GM18499 (cell line): Measurements from ENCODE around the gene TGFBRAP1.

Source experiments
- ATAC-seq: cut with Tn5 transposase; IDR thresholded peaks from one replicate; pipeline ENCODE4 v1.9.1; 2021; ENCODE audit warnings: moderate number of reproducible peaks; ENCODE audit not compliant: insufficient read depth, unreplicated experiment

TGFBRAP1 gene, protein sequence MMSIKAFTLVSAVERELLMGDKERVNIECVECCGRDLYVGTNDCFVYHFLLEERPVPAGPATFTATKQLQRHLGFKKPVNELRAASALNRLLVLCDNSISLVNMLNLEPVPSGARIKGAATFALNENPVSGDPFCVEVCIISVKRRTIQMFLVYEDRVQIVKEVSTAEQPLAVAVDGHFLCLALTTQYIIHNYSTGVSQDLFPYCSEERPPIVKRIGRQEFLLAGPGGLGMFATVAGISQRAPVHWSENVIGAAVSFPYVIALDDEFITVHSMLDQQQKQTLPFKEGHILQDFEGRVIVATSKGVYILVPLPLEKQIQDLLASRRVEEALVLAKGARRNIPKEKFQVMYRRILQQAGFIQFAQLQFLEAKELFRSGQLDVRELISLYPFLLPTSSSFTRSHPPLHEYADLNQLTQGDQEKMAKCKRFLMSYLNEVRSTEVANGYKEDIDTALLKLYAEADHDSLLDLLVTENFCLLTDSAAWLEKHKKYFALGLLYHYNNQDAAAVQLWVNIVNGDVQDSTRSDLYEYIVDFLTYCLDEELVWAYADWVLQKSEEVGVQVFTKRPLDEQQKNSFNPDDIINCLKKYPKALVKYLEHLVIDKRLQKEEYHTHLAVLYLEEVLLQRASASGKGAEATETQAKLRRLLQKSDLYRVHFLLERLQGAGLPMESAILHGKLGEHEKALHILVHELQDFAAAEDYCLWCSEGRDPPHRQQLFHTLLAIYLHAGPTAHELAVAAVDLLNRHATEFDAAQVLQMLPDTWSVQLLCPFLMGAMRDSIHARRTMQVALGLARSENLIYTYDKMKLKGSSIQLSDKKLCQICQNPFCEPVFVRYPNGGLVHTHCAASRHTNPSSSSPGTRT

DNA sequence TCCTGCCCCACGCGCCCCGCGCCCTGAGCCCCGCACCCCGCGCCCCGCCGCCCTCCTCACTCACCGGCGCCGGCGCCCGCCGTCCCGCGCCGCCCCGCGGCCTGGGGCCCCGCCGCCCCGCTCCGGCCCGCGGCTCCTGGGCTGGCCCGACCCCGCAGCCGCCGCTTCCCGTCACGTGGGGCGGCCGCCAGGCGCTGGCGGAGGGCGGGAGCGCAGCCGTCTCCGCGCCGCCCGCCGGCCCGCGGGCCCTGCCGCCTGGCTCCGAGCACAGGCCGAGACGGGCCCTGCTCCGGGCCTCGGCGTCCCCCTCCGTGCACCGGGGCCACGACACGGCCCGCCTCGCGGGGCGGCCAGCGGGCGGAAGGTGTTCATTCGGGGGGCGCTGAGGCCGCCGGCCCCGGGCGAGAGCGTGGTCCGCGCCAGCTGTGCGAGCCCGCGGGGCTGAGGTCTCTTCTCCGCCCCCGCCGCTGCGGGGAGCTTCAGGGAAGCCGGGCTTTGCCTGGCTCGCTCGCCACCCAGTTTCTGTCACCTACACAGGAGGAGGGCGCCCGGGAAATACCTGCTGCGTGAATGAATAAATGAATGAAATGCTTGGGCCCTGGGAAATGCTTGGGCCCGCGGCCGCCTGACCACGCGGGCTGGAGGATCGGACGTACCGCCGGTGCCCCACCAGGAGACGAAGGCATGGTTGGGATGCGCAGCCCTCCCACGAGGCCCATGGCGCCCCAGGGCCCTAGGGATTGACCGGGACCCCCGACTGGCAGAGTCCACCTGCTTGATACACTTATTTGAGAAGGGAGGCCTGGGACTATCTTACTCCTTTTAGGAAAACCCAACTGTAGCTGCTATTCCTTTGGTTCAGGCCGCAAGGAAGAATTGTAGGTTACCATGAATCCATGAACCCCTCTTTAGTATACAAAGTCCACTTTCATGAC lies at the start of gene TGFBRAP1:
TSS of gene TGFBRAP1 (minus strand) at position 175 of the 935 bp plus-strand sequence. CDS start 21,434 bp downstream, outside the sequence.
- peak; percentile 42 for ATAC-seq

- no peak for ATAC-seq
Observed at GRCh38 chr2:105378921-105379383, 49.4 kb upstream of the TGFBRAP1 start.

DNA sequence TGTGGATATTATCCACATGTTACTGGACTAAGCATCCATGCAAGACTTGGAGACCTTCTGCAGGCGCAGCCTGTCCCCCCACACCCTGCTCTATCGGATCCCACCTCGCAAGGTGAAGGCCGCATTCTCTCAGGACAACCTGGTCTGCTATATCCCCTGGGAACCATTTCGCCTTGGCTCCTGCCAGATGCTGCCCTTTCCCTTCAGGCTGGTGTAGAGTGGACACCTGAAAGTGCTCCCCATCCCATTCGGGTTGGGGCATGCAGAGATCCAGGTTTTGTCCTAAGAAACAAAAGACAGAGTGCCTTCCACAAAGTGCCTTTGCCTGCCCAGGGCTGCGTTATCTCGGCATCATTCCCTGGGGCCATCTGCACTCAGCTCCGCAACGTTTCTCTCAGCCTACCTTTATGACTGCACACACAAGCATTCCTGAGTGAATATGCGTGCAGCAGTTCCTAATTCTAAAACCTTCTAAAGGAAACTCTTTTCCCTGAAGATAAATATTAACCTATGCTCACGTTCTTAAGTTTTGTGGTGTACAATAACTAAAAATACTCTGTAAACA lies 48.8 kb upstream of the TGFBRAP1 start:
- no peak for ATAC-seq

- no peak for ATAC-seq
Observed at GRCh38 chr2:105377871-105378270, 48.3 kb upstream of the TGFBRAP1 start.

GRCh38 chr2:105376789-105377240 lies 47.3 kb upstream of the TGFBRAP1 start:
- ATAC-seq = no peak

DNA sequence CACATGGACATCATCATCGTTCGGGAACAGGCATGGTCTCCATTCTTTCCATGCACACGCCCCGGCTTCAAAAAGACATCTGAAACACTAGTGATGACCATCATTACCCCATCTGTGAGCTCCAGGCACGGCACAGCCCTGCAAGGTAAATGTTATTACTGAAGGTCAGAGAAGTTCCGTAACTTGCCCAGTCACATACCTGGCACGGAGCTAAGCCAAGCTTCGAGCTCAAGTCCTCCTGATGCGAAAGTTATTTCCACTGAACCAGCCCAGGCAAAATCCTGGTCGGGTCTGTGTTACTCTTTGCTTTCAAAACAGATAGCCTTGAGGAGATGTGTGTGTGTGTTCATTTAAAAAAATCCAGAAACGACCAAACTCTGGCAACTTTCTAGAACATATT lies 46.5 kb upstream of the TGFBRAP1 start:
- ATAC-seq = no peak

DNA sequence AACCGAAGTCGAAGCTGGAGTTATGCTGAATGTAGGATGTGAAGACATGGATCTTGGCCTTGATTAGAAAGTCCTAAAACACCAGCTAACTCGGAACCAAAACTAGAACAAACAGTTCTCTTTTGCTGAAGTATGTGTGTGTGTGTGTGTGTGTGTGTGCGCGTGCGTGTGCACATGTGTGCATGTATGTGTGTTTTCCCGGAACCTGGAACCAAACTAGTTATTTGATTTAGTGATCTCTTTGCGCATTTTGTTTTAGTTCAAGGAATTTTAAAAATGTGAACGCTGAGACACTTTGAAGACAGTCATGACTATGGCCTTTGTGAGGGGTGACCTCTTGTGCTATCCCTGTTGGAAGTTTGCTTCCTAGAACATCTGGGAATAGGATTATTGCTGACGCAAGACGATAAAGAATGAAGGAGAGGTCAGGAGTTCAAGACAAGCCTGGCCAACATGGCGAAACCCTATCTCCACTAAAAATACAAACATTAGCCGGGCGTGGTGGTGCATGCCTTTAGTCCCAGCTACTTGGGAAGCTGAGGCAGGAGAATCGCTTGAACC lies 45.5 kb upstream of the TGFBRAP1 start:
- ATAC-seq = no peak

GRCh38 chr2:105373895-105374401 lies 44.4 kb upstream of the TGFBRAP1 start:
- ATAC-seq = peak; percentile 66

DNA sequence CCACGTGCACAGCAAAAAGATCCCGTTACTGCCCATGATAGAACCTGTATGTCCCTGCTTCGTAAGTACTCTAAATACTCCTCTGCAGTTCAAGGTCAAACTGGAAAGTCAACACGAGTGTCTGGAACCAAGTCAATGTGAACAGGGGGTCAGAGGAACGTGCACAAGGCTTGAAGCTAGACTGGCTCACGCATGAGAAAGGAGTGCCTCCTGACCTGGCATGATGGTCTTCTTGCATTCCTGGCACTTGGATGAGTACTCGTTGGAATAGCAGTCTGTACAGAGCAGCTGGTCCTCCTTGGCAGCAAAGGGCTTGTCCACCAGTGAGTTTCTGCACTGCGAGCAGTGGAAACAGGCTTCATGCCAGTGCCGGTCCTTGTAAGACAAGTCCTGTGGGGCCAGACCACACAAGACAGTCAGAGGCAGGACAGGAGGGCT lies 43.8 kb upstream of the TGFBRAP1 start:
- no peak for ATAC-seq

DNA sequence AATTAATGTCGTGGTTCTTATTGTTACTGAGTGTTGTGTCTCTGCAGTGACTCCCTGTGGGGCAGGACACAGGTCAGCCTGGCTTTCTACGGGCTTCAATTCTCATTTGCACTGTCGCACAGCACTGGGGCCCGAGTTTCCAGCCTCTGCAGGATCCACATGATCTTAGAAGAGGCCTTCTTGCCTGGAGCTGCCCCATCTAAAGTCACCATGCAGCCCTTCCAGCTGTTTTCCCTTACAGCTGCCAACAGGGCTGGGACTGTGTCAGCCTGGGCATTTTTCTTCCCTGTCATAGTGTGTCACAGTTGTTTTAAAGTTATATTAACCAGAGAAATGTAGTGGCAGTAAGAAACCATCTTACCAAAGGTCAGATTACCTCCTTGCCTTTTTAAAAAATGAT lies 42.3 kb upstream of the TGFBRAP1 start:
- ATAC-seq = no peak

DNA sequence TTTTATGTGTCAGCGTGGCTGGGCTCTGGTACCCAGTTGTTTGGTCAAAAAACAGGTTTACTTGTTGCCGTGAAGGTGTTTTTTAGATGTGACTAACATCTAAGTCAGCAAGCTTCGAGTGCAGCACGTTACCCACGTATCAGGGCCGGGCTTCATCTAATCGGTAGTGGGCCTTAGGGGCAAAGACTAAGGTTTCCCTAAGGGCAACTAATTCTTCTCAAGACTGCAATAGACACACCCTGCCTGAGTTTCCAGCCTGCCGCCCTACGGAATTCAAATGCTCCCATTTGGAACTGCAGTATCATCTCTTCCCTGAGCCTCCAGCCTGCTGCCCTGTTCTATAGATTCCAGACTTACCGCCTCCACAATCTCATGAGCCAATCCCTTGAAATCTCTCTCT lies 41.6 kb upstream of the TGFBRAP1 start:
- no peak for ATAC-seq

DNA sequence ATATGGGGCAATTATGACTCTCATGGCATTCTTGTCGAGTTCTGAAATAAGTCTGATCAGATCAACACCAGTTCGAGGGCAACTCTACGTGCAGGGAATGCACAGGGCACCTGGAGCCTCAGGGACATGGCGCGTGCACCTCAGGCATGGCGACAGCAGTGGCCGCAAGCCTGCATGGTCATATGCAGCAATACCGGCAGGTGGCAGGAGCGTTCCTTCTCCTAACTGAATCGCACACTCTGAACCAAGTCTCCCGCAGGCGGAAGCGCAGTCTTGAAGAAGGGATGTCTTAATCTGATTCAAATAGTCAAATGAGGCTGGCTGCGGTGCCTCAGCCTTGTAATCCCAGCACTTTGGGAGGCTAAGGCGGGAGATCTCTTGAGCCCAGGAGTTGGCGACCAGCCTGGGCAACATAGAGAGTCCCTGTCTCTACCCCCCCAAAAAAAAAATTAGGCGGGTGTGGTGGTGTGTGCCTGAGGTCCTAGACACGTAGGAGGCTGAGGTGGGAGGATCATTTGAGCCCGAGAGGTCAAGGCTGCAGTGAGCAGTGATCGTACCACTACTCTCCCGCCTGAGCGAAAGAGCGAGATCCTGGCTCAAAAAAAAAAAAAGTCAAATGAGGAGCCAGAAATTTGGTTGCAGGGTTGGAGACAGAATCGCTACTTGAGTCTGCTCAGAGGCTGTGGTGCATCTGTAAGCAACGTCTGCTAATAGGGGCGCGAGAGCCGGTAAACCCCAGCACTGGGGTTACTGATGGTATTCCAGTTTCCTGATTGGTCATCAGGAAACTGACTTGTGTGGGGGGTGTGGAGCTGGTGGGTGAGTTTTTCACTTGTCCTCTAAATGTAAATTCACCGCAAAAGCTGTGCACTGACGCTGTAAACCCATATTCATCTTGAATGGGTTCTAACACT lies 40.5 kb upstream of the TGFBRAP1 start:
- peak; percentile 83 for ATAC-seq

DNA sequence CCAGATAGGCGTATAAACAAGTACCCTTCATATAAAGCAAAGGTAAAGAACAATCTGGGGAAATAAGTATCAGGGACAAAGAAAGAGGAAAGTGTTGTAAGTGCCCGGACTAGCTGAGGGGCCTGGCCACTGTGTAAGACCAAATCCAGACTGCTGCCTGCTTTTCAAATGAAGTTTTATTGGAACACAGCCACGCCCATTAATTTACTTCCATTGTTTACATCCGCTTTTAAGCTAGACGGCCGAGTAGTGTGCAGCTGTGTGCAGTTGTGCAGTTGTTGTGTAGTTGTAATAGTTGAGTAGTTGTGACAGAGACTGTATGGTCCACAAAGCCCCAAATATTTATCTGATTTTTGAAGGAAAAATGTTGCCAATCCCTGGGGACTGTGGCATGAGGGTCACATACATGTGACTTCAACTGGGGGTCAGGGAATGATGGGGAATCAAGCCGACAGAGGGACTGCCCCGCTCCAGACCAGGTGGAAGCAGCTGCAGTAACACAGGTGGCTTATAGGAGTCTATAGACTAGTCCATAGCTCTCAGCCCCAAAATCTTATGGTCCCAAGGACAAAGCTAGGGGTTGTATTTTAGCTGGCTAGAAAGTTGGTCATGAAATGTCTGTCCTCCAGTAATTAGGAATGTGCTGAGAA lies 39.3 kb upstream of the TGFBRAP1 start:
- ATAC-seq = no peak

DNA sequence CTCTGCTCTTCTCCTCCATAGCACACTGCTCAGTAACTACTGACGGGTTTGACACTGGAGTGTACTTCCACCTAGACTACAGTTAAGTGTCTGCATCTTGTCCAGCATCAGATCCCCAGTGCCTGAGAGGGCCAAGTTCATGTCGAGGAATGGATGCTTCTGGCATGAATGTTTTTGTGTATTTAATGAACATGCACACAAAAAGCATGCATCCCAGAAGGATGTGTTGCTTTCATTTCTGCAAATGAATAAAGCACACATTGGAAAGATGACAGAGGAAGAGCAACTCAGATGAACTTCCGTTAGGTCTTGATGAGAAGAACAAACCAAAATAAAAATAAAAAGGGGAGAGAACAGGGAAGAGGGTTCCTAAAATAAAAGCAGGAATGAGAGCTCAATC lies 35.7 kb upstream of the TGFBRAP1 start:
- no peak for ATAC-seq

DNA sequence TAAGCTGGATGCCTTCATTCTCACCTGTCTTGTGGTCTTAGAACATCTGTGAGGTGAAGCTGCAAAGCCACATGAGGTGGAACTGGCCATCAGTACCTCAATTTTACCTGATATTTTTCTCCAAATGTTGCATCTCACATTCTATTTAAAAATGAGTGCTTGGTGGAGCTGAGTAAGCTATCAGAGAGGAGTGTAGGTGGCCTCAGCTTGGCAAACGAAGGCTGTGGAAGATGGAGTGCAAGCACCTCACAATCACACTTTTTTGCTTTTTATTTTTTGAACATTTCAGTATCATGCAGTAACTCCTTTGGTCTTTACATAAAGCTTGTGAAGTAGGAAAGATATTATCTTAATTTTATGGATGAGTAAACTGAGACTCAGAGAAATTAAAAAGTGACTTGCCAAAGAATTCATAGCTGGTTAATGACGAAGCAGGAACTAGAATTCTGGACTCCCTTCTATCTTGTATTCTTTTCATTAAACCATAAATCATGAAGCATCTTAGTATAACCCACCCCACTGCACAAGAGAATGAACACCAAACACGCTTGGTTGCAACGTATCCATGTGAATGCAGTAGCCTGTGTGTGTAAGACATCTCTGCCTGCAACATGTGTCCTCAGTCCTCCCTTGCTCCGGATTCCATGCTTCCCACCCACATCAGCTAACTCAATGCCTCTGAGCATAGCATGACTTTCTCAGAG lies 35.1 kb upstream of the TGFBRAP1 start:
- no peak for ATAC-seq

GRCh38 chr2:105362862-105363591 lies 33.5 kb upstream of the TGFBRAP1 start:
- ATAC-seq = no peak
